ENCODE data around the gene GNB3.
A peak's percentile ranks its signal among the peaks of the same experiment; 100 is the strongest.

GNB3 gene

DNA sequence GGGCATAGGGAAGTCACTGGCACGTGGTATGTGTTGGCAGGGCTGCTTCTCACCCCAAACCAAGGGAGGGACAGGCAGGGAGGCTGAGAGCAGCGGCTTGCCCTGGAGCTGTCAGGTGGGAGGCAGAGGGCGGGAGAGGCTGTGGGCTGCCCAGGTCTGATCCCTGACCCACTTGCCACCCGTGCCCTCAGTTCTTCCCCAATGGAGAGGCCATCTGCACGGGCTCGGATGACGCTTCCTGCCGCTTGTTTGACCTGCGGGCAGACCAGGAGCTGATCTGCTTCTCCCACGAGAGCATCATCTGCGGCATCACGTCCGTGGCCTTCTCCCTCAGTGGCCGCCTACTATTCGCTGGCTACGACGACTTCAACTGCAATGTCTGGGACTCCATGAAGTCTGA lies 4.7 kb downstream of the GNB3 start:
- TF ChIP-seq, protein P1, sequence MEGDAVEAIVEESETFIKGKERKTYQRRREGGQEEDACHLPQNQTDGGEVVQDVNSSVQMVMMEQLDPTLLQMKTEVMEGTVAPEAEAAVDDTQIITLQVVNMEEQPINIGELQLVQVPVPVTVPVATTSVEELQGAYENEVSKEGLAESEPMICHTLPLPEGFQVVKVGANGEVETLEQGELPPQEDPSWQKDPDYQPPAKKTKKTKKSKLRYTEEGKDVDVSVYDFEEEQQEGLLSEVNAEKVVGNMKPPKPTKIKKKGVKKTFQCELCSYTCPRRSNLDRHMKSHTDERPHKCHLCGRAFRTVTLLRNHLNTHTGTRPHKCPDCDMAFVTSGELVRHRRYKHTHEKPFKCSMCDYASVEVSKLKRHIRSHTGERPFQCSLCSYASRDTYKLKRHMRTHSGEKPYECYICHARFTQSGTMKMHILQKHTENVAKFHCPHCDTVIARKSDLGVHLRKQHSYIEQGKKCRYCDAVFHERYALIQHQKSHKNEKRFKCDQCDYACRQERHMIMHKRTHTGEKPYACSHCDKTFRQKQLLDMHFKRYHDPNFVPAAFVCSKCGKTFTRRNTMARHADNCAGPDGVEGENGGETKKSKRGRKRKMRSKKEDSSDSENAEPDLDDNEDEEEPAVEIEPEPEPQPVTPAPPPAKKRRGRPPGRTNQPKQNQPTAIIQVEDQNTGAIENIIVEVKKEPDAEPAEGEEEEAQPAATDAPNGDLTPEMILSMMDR (IDR thresholded peaks at IDR 0.05; ENCODE audit: low read depth, low read length, missing control alignments): no peak
- DNase-seq (ENCODE audit: low read depth): no peak

DNA sequence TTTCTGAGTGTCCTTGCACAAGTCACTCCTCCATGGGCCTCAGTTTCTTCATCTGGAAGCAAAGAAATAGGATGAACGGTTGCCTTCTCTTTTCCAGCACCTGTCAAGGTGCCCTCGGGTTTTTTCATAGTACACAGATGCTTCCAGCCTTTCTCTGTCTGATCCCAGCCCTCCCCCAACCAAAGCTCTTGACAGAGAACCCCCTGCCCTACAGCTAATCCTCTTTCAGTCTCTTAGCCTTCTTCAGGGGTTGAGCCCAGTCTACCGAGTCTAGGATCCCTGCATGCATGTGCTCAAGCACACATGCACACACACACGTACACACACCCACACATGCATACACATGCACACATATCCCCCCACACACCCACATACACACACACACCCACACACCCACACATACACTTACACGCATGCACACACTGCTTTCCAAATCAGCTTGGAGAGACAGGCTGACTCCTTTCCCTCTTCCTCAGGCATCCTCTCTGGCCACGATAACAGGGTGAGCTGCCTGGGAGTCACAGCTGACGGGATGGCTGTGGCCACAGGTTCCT lies 5.7 kb downstream of the GNB3 start:
- TF ChIP-seq, protein P1 (IDR thresholded peaks at IDR 0.05; ENCODE audit: low read depth, low read length, missing control alignments): no peak
- DNase-seq (ENCODE audit: low read depth): no peak
- no peak overlapping the region for H3K4me3 ChIP-seq (ENCODE audit: low read depth, low read length)

More for the DNA sequence above, 4.7 kb downstream of the GNB3 start:
- no peak overlapping the region for H3K4me3 ChIP-seq (ENCODE audit: low read depth, low read length)

DNA sequence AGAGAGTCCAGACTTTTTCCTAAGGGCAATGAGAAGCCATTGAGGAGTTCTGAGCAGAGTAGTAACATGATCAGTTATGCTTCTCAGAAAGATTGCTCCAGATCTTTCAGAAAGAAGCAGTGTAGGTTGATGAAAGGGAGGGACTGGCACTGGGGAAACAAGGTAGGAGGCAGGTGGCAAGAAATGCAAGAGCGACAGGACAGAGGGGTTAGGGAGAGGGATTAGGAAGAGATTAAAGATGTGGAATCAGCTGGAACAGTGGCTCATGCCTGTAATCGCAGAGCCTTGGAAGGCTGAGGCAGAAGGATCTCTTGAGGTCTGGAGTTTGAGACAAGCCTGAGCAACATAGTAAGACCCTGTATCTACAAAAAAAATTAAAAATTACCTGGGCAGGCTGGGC lies 7.0 kb downstream of the GNB3 start:
- no peak overlapping the region for H3K4me3 ChIP-seq (ENCODE audit: low read depth, low read length)
- no peak for DNase-seq (ENCODE audit: low read depth)
- TF ChIP-seq, protein P1 (IDR thresholded peaks at IDR 0.05; ENCODE audit: low read depth, low read length, missing control alignments): no peak

DNA sequence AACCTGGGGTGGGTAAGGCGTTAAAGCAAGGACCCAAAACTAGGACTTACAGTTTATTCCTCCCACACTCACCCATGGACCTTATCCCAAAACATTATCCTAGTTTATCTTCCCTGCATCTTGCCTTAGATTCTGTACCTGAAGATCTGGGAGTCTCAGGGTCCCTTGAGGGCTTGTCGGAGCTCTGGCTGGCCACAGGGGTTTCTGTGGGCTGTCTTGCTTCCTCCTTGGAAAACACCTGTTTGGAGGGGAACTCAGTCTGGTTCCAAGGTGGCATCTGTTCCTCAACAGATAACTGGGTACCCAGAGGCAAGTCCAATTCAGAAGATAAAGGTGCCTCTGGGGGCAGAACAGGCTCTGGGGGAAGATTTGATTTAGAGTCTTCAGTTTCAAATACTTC lies 8.7 kb downstream of the GNB3 start:
- TF ChIP-seq, protein P1 (IDR thresholded peaks at IDR 0.05; ENCODE audit: low read depth, low read length, missing control alignments): no peak
- H3K4me3 ChIP-seq (ENCODE audit: low read depth, low read length): peak overlapping the region; percentile 83; the same call in 1 of the 2 replicates
- no peak for DNase-seq (ENCODE audit: low read depth)

DNA sequence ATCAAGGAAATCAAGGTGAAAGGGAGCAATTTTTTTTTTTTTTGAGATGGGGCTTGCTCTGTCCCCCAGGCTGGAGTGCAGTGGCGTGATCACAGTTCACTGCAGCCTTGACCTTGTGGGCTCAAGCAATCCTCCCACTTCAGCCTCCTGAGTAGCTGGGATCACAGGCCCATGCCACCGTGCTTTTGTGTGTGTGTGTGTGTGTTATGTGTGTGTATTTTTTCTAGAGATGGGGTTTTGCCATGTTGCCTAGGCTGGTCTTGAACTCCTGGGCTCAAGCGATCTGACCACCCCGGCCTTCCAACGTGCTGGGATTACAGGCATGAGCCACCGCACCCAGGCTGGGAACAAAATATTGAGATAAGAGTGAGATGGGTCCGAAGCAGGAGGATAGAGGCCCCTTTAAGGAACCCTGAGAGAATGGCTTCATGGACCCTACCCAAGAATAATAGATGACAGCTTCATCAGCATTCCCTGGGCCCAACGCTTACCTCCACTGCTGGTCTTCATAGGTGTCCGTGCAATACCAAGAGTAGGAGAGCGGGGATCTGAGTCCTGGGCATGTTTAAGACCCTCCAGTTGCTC lies 9.3 kb downstream of the GNB3 start:
- no peak for DNase-seq (ENCODE audit: low read depth)
- H3K4me3 ChIP-seq (ENCODE audit: low read depth, low read length): peak overlapping the region; percentile 83
- TF ChIP-seq, protein P1 (IDR thresholded peaks at IDR 0.05; ENCODE audit: low read depth, low read length, missing control alignments): no peak

DNA sequence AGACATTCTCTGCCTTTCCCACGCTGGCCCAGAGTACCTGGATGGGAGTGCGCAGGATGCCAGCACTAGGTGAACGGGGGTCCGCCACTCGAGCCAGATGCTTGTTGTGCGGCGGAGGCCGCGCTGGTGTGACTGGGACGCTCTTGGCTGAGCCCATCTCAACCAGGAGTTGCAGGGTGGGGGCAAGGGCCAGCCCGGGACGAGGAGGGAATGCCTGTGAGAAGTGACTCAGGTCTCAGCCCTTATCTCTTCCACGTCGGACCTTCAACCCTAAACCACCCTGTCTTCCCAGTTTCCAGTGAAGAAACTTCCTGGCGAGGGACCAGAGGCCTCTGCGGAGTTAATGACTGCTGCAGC lies 10.0 kb downstream of the GNB3 start:
- TF ChIP-seq, protein P1 (IDR thresholded peaks at IDR 0.05; ENCODE audit: low read depth, low read length, missing control alignments): no peak
- no peak for DNase-seq (ENCODE audit: low read depth)
- H3K4me3 ChIP-seq (ENCODE audit: low read depth, low read length): peak overlapping the region; percentile 83

Data from GM12864 (cell line).